ENCODE measurements around the gene DHX16.
"Not testable (repeated sequence)": the region's sequence is repeated elsewhere in the genome, so short reads cannot be mapped to it uniquely, and the experiment has no call there.

DHX16 gene

DNA sequence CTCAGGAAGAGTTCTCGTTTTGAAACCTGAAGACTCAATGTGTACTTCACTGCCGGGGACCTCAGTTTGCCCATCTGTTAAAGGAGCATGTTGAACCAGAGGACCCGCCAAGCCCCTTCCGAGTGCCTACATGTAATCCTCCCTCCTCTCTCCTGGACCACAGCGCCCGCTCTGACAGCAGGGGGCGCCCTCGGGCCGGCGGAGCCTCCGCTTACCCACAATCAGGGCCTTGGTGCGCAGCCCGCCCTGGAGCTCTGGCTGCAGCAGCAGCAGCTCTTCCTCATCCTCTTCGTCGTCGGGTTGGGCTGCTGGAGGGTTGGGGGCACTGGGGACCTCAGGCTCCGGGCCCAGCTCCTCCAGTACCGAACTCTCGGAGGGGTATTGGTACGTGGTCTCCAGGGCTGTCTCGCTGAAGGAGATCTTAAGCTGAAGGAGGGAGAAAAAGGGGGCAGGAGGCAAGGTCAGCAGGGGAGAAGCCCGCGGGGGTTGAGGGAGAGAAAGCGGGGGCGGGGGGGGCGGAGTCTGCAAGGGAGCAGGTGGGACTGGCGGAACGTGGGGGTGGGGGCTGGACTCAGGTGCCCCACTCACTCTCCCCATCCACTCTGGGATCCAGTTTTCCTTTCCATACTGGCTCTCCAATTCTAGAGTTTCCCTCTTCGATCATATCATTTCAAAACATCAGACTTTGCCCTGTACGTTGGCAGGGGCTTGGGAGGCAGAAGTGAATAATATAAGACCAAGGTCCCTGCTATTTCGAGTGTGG, 6.3 kb upstream of the DHX16 start:
- peak; percentile 95 for DNase-seq

DNA sequence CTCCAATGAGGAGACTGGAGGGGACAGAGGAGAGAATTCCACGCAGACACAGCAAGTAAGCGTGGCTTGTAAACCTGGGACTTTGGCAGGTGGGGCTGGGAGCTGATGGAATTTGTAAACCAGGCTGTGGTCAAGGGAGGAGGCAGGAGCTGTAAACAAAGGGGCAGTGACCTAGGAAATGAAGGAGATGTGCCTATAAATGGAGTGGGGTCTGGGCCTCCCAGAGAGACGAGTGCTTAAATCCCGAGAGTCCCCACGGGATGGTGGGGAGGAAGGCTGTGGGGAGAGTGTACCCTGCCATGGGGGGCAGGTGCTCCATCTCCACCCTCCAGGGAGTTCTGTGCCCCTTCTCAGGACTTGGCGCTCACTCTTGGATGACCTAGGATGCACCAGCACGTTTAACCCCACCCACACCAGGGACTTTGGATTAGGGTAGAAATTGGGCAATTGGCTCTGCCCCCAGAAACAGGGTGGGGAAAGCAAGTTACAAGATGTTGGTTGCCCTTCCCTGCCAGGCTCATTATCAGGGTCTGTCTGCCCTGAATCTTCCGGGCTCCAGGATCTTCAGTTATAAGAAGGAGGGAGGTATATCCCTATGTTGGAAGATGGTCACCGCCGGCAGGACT, 4.0 kb upstream of the DHX16 start:
- DNase-seq: no peak

GRCh38 chr6:30670760-30671527, 1.9 kb downstream of the DHX16 start:
- no peak for DNase-seq

GRCh38 chr6:30666300-30666699, 6.5 kb downstream of the DHX16 start:
- peak; percentile 23 for DNase-seq

GRCh38 chr6:30664994-30665767, 7.6 kb downstream of the DHX16 start:
- DNase-seq: no peak

DNA sequence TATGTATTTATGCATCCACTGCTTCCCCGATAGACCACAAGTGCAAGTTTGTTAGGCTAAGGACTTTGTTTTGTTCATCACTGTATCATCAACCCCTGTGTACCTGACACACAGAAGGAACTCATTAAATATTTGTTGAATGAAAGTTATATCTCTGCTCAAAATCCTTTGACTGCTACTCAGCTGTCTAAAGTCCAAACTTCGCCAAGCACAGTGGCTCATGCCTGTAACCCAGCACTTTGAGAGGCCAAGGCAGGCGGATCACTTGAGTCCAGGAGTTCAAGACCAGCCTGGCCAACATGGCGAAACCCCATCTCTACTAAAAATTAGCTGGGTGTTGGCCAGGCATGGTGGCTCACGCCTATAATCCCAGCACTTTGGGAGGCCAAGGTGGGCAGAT, 14.9 kb downstream of the DHX16 start:
- DNase-seq: not testable (repeated sequence)

DNA sequence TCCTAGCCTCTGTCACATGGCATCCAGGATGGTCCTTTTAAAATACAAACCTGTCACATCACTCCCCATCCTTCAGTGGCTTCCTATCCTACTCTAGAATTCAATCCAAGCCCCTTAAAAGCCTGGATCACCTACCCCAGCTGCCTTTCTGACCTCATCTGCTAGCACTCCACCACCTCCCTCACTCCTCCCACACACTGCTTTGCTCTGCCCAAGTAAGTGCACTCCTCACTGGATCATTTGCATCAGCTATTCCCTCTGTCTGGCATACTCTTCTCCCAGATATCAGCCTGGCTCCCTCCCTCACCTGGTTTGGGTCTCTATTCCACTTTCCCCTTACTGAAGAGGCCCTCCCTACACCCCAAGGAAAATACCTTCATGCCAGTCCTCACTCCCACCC, 15.4 kb downstream of the DHX16 start:
- no peak for DNase-seq

DNA sequence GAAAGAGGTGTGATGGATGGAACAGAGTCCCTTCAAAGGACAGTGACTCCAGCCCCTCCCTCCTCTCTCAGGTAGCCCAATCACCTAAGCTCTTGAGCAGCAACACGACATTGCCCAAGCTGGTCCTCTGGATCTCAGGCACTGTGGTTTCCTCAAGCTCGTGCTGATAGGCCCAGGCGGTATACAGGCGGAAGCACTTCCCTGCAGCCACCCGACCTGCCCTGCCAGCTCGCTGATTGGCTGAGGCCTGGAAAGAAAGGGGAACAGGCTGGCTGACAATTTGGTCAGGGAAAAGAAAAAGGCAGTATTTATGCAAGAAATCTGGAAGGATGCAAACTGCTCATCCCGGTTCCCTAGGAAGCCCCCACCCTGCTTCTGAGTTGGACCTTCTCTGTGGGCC, 16.3 kb downstream of the DHX16 start:
- DNase-seq: no peak

DNA sequence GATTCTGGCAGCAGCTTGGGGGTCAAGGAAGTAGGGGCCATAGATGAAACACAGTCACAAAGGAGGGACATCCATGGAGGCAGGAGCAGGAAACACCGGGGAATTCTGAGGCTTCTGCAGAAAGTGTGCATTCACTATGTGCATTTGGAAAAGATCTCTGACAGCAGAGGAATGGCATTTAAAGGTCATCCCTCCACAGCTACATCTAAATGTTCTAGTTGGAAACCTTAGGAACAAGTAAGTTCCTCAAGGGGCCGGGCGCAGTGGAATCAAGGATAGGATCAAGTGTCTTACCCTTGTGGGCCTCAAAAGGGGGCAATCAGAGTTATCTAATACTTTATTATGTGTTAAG, 17.1 kb downstream of the DHX16 start:
- no peak for DNase-seq

- DNase-seq: no peak
Measured at GRCh38 chr6:30654798-30655742, 17.7 kb downstream of the DHX16 start.

- no peak for DNase-seq
Measured at GRCh38 chr6:30651143-30651542, 21.7 kb downstream of the DHX16 start.

DNA sequence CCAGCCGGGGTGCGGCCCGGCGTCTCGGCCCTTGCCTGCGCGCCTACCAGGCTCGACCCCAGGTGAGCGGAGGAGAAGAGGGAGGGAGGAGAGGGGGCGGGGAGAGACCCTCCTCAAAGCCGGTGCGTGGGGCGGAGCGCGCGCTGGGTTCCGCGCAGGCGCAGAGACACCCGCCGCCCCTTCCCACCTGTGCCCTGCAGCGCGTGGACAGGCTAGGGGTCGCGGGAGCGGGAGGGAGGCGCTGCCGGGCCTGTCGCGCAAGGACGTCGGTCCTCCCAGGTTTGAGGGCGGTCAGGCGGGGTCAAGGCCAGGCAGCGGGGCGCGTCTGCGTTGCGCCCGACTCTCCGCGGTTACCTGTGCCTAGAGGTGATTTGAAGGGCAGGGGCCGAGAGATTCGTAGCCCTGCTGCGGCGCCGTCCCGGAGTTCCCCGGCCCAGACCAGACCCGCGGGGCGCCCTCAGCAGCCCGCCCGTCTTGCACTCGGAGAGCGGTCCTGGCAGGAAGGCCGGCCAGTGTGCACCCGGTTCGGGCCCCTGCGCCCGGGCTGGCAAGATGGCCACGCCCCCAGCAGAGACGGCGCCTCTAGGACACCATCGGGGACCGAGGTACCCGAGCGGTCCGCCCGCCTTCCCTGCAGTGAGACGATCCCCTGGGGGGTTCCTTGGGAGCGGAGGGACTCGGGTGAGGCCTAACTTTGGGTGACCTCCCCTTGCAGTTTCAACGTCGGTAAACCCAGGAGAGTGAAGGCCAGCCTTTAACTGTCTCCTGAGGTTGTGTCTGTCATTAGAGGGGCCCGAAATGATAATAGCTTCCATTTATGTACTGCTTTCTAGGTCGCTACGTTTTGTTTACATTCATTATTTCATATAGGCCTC, 25.3 kb downstream of the DHX16 start:
- DNase-seq: peak; percentile 84

DNA sequence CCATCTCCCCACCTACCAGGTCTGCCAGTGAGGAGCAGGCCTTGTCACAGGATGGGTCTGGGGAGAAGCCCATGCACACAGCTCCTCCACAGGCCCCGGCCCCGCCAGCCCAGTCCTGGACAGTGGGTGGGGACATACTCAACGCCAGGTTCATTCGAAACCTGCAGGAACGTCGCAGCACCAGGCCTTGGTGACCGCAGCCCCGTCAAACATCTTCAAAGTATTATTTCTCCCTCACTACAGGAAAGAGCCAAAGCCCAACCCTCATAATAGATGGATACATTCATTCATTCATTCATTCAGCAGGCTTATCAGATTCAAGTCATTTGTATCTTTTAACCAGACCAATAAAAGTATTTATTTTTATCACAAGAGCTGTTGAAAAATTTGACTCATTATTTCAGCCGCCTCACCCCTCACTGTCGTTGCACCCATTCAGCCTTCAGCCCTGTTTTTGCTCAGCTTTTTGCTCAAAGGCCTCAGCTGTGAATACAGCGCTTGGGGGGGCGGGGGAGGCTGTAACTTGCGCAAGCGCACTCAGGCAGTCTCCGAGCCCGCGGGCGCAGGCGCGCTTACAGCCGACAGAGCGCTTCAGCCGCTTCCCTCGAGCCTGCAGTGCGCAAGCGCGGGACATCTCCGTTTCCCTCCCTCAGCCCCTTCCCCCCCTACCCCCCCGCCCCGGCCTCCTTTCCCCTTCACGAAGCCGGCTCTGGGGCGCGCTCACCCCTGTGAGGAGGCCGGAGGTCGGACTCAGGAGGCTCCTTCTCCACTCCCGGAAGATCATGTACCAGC, 26.2 kb downstream of the DHX16 start, which contains the start of gene C6orf136:
C6orf136 (plus strand) TSS at position 684 of the 792 bp plus-strand sequence; CDS start at position 783, 99 bp downstream.
- DNase-seq: peak; percentile 97

DNA sequence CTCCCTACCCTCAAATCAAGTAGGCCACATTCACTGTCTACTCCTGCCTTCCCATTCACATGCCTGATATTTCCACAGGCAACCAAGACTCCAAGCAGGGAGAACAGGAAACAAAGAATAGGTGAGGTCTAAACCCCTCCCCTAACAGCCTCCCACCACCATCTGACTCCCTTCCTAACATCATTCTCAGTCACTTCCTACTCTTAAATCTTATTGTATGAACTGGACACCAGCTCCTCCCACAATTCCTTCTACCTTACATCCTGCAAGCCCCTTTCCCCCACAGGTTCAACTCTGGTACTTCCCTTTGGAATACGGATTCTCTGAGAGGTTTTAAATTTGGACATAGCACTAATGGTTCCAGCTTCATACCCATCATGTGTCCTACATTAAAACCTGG, 26.8 kb downstream of the DHX16 start:
- DNase-seq: no peak

DNA sequence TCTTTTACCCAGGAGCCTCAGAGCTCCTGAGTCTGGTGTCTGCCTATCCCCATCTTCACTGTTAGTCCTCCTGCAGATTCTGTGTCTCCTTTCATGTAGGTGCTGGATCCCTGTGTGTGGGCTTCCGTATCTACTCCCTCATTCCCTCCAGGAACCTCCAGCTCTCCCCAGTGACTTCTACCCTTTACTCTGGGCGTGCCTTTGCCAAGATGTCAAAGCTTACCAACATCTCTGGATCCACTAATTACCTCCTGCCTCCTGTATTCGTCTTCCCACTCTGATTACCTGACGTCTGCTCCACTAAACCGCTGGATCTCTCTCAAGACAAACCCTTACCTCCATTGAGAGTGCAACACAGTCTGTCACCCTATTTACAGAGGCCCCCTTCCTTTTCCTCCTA, 28.0 kb downstream of the DHX16 start:
- DNase-seq: no peak

GRCh38 chr6:30643656-30644055, 29.1 kb downstream of the DHX16 start:
- DNase-seq: no peak

DNA sequence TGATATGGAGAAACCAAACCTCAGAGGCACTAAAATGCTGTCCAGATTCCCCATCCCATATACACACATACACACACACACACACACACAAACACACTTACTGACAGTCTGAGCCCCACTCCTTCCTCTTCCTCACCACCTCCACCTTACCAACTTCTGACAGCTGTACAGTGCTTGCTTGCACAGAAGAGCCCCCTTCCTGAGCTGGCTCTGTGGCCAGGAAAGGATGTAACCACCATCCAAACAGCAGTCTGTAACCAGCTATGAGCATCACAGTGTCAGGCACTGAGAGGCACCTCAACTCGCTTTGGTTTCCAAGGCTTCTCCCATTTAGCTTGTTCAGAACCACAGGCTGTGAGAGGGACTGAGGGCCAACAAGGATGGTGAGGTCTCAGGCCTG, 31.8 kb downstream of the DHX16 start:
- no peak for DNase-seq

DNA sequence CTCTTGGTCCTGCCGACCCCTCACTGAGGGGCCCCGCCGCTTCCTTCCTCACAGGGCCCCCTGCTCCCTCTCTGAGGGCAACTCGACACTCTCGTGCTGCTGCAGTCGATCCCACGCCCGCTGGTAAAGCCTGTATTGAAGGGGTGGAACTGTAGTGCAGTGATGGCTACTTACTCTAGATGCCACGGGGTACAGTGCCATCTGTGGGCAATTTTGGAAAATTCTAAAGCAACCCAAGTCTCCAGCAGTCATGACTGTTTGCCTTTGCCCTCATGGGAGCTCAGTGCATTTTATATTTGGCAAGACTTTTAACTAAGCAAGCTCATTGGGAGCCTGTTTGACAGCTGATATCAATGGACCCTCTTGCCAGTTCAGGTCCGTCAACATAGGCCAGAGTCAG, 32.3 kb downstream of the DHX16 start:
- DNase-seq: no peak

GRCh38 chr6:30635834-30636233, 37.0 kb downstream of the DHX16 start:
- DNase-seq: no peak

Measured in activated CD4-positive, alpha-beta T cell treated with anti-CD3 and anti-CD28 coated beads, Interleukin-10, Interleukin-2, amounts not matched to agents 100 ng/mL and 50 ng/mL, durations not matched to agents 16 hours and 8 hours (primary cell).